H1 (cell line): ENCODE measurements around the gene DYRK1B. TPM values are rescaled to one million over a fixed set of nuclear protein-coding genes. Genes with fewer than 3 reads are reported as not detected.
"Not testable (repeated sequence)": the region's sequence is repeated elsewhere in the genome, so short reads cannot be mapped to it uniquely, and the experiment has no call there.

Experiments used
- CTCF ChIA-PET: fragments of 300-600 bp; sonication (Branson Sonifier 250); formaldehyde crosslinking; loops from one replicate; lab custom pipeline; 2021; ENCODE audit not compliant: partially characterized antibody; lab: Charles Lee
- POLR2A ChIA-PET: fragments of 300-600 bp; sonication (Branson Sonifier 250); formaldehyde crosslinking; loops from one replicate; lab custom pipeline; 2021; ENCODE audit warnings: inconsistent platforms; ENCODE audit not compliant: partially characterized antibody; lab: Charles Lee
- DNase-seq, 2 experiments: peaks; one replicate each; pipeline versions ENCODE4 v3.0.0 to v3.0.0-alpha.2; 2010 to 2022; ENCODE audit warnings: low spot score in 2 of 2, low read depth in 1 of 2, mixed read lengths in 1 of 2
- FAIRE-seq: peaks from 2 replicates; lab custom pipeline; 2011; peaks lifted over from hg19 to GRCh38; lab: Jason Lieb, UNC
- H2AFZ ChIP-seq: 2 replicates; pipeline ENCODE4 v1.8.1; 2012; ENCODE audit warnings: low read length, inconsistent platforms
- H2AK5ac ChIP-seq: 2 replicates; pipeline ENCODE4 v1.6.1; 2013; ENCODE audit warnings: low read depth, low read length
- H2BK120ac ChIP-seq: replicated peaks from 2 replicates; pipeline ENCODE3; 2013; ENCODE audit warnings: low read depth, low read length, inconsistent platforms
- H2BK12ac ChIP-seq: 2 replicates; pipeline ENCODE4 v1.6.1; 2013; ENCODE audit warnings: low read depth, low read length
- H2BK15ac ChIP-seq: 2 replicates; pipeline ENCODE4 v1.6.1; 2013; ENCODE audit warnings: low read length
- H2BK20ac ChIP-seq: 2 replicates; pipeline ENCODE4 v1.6.1; 2013; ENCODE audit warnings: low read length
- H2BK5ac ChIP-seq: 2 replicates; pipeline ENCODE4 v1.6.1; 2013; ENCODE audit warnings: low read depth, low read length
- H3K14ac ChIP-seq: 2 replicates; pipeline ENCODE4 v1.6.1; 2013; ENCODE audit warnings: inconsistent platforms; ENCODE audit not compliant: insufficient read length
- H3K18ac ChIP-seq: 2 replicates; pipeline ENCODE4 v1.6.1; 2013; ENCODE audit warnings: low read length; ENCODE audit errors: extremely low read depth
- H3K23ac ChIP-seq: 2 replicates; pipeline ENCODE4 v1.6.1; 2013; ENCODE audit warnings: inconsistent platforms; ENCODE audit not compliant: insufficient read length
- H3K23me2 ChIP-seq: 2 replicates; pipeline ENCODE4 v1.6.1; 2013; ENCODE audit warnings: low read depth, low read length
- H3K27ac ChIP-seq: 2 replicates; pipeline ENCODE4 v1.6.1; 2011; ENCODE audit warnings: low read depth, low read length, inconsistent platforms
- H3K27me3 ChIP-seq, 4 experiments: replicated peaks in 1 of 4; 1 replicate in 1 of 4; 2 replicates in 3 of 4; pipeline versions ENCODE4 v1.6.1 to v1.8.1; 2011 to 2013; ENCODE audit warnings: low read length in 3 of 4, mild to moderate bottlenecking in 3 of 4, inconsistent platforms in 2 of 4, mixed read lengths in 2 of 4, moderate library complexity in 1 of 4; ENCODE audit not compliant: control insufficient read depth in 3 of 4, insufficient read depth in 3 of 4; ENCODE audit errors: extremely low read depth in 1 of 4
- H3K36me3 ChIP-seq, 4 experiments: 2 replicates each; pipeline versions ENCODE4 v1.6.1 to v1.8.1; 2011 to 2013; ENCODE audit warnings: mild to moderate bottlenecking in 4 of 4, low read length in 3 of 4, moderate library complexity in 2 of 4, control low read depth in 1 of 4, inconsistent platforms in 1 of 4; ENCODE audit not compliant: insufficient read depth in 4 of 4, control insufficient read depth in 2 of 4
- H3K4ac ChIP-seq: replicated peaks from 2 replicates; pipeline ENCODE3; 2013; ENCODE audit warnings: low read length, low read depth, mixed read lengths, inconsistent platforms; ENCODE audit not compliant: insufficient read length
- H3K4me1 ChIP-seq, 4 experiments: replicated peaks in 1 of 4; 1 replicate in 1 of 4; 2 replicates in 3 of 4; pipeline versions ENCODE4 v1.6.1 to v1.8.1; 2011 to 2013; ENCODE audit warnings: low read length in 3 of 4, inconsistent platforms in 2 of 4, mixed read lengths in 1 of 4; ENCODE audit not compliant: insufficient read depth in 4 of 4, control insufficient read depth in 3 of 4
- H3K4me2 ChIP-seq, 2 experiments: 2 replicates each; pipeline versions ENCODE4 v1.6.1 to v1.8.1; 2011 to 2013; ENCODE audit warnings: low read depth in 2 of 2, low read length in 2 of 2, control low read depth in 1 of 2, inconsistent platforms in 1 of 2, mild to moderate bottlenecking in 1 of 2; ENCODE audit not compliant: insufficient read depth in 1 of 2
- H3K4me3 ChIP-seq, 4 experiments: fragments of 200-600, 300-600 bp in 1 of 4; sonication (generic), shearing (Covaris generic), sonication (Bioruptor Twin) in 1 of 4; 2 replicates each; pipeline versions ENCODE4 v1.5.1 to v1.8.1; 2011 to 2016; ENCODE audit warnings: low read length in 4 of 4, low read depth in 3 of 4, control low read depth in 2 of 4, inconsistent platforms in 2 of 4, mild to moderate bottlenecking in 2 of 4, mixed read lengths in 1 of 4, moderate library complexity in 1 of 4; ENCODE audit not compliant: insufficient read depth in 2 of 4; ENCODE audit errors: extremely low read depth in 1 of 4
- H3K56ac ChIP-seq: replicated peaks from 2 replicates; pipeline ENCODE3; 2013; ENCODE audit warnings: low read depth, mild to moderate bottlenecking, mixed read lengths, low read length, inconsistent platforms; ENCODE audit not compliant: insufficient read length
- H3K79me1 ChIP-seq: 2 replicates; pipeline ENCODE4 v1.6.1; 2013; ENCODE audit warnings: low read depth, low read length, control low read depth
- H3K79me2 ChIP-seq, 2 experiments: 2 replicates each; pipeline versions ENCODE4 v1.6.1 to v1.8.1; 2012 to 2013; ENCODE audit warnings: low read length in 2 of 2, mild to moderate bottlenecking in 2 of 2, inconsistent platforms in 1 of 2; ENCODE audit not compliant: insufficient read depth in 2 of 2, control insufficient read depth in 1 of 2
- H3K9ac ChIP-seq, 4 experiments: replicated peaks in 1 of 4; 1 replicate in 1 of 4; 2 replicates in 3 of 4; pipeline versions ENCODE4 v1.6.1 to v1.8.1; 2011 to 2013; ENCODE audit warnings: low read depth in 3 of 4, low read length in 3 of 4, control low read depth in 2 of 4, mild to moderate bottlenecking in 2 of 4, moderate library complexity in 2 of 4, inconsistent platforms in 1 of 4; ENCODE audit errors: extremely low read depth in 1 of 4
- H3K9me3 ChIP-seq, 2 experiments: 2 replicates each; pipeline versions ENCODE4 v1.6.1 to v1.8.1; 2012 to 2013; ENCODE audit warnings: mild to moderate bottlenecking in 2 of 2, moderate library complexity in 2 of 2, control low read depth in 1 of 2, inconsistent platforms in 1 of 2, low read depth in 1 of 2, low read length in 1 of 2, mixed read lengths in 1 of 2; ENCODE audit not compliant: insufficient read depth in 2 of 2
- H4K20me1 ChIP-seq, 2 experiments: replicated peaks in 1 of 2; 2 replicates each; pipeline versions ENCODE3 to v1.8.1; 2011 to 2013; ENCODE audit warnings: inconsistent platforms in 2 of 2, low read length in 2 of 2, mild to moderate bottlenecking in 1 of 2; ENCODE audit not compliant: insufficient read depth in 2 of 2, control insufficient read depth in 1 of 2
- H4K5ac ChIP-seq: 2 replicates; pipeline ENCODE4 v1.6.1; 2013; ENCODE audit warnings: low read length, low read depth, mixed read lengths, inconsistent platforms; ENCODE audit not compliant: insufficient read length
- H4K8ac ChIP-seq: 2 replicates; pipeline ENCODE4 v1.8.0; 2013; ENCODE audit warnings: mild to moderate bottlenecking, moderate library complexity, low read length, inconsistent platforms; ENCODE audit not compliant: insufficient read depth; ENCODE audit errors: extremely low read depth
- H4K91ac ChIP-seq: replicated peaks from 2 replicates; pipeline ENCODE3; 2013; ENCODE audit warnings: low read length, mixed read lengths, inconsistent platforms; ENCODE audit not compliant: insufficient read length
- CBX5 ChIP-seq: fragments of 300-800, 300-1000 bp; sonication (generic); IDR thresholded peaks from 2 replicates; pipeline ENCODE4 v1.7.1; 2016; ENCODE audit warnings: antibody characterized with exemption, low read length, low read depth
- HDAC6 ChIP-seq: IDR thresholded peaks from one replicate; pipeline ENCODE4 v1.7.1; 2012; ENCODE audit warnings: low read depth, mild to moderate bottlenecking, inconsistent platforms, low read length, moderate library complexity
- WGBS, 2 experiments: shearing (Covaris generic) in 1 of 2; methylation state at CpG; one replicate each; pipeline versions ENCODE4 v1.1.6 to v1.1.7; 2013 to 2015; ENCODE audit warnings: low lambda C conversion rate in 2 of 2, mixed read lengths in 2 of 2, inconsistent platforms in 1 of 2, low coverage in 1 of 2, missing lambda C conversion rate in 1 of 2; ENCODE audit not compliant: insufficient replicate concordance in 2 of 2, insufficient coverage in 1 of 2, insufficient read length in 1 of 2; ENCODE audit errors: extremely low coverage in 1 of 2, missing lambda C conversion rate in 1 of 2; 5-methylcytosine and 5-hydroxymethylcytosine counted together
- polyA plus RNA-seq, 7 experiments: library from polyadenylated mRNA; depleted of rRNA in 3 of 7; stranded (reverse) in 5 of 7; unstranded in 2 of 7; fragments of >200 nt in 5 of 7; fragments of 200-250 nt in 2 of 7; gene quantifications; 1 replicate in 5 of 7; 2 replicates in 1 of 7; 4 replicates in 1 of 7; pipeline versions ENCODE4 v1.2.1 to v1.2.3, GENCODE V29; 2011 to 2013; ENCODE audit warnings: missing spikeins in 2 of 7, mixed read lengths in 2 of 7
- total RNA-seq: library from RNA; stranded (reverse); fragmentation: NEBNext Ultra II Directional; extraction: Animal tissue kit (Norgen Biotek cat#: 25700); gene quantifications from 2 replicates; pipeline ENCODE4 v1.2.1, GENCODE V29; 2021
- TF ChIP-seq, protein P1 (sequence below): IDR thresholded peaks from 2 replicates; pipeline ENCODE4 v1.6.1; 2011; ENCODE audit warnings: low read length, improper control_type of control experiment

The DYRK1B gene
- total and polyA plus RNA-seq, 2 of the 8 experiments (the other 6 are each of a cell fraction or from before 2014, with no cell fraction given): 6.9 to 14.8 TPM

DNA sequence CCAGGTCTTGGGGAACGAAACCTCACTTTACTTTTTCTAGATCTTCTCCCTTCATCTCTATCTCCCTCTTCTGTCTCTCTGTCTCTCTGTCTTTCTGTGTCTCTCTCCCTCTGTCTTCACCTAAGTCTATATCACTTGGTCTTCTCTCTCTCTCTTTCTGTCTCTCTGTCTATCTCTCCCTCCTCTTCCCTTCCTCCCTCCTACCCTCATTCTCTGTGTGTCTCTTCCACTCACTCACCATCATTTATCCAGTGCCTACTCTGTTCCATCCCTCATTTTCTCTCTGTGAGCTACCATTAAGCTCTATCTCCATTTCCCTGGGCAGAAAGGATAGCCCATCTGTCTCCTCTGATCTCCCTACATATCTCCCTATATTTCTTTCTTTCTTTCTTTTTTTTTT, 44.4 kb upstream of the DYRK1B start (continued):
- TF ChIP-seq HDAC6: no peak
- no peak for TF ChIP-seq CBX5
- TF ChIP-seq, protein P1, sequence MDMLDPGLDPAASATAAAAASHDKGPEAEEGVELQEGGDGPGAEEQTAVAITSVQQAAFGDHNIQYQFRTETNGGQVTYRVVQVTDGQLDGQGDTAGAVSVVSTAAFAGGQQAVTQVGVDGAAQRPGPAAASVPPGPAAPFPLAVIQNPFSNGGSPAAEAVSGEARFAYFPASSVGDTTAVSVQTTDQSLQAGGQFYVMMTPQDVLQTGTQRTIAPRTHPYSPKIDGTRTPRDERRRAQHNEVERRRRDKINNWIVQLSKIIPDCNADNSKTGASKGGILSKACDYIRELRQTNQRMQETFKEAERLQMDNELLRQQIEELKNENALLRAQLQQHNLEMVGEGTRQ: no peak

DNA sequence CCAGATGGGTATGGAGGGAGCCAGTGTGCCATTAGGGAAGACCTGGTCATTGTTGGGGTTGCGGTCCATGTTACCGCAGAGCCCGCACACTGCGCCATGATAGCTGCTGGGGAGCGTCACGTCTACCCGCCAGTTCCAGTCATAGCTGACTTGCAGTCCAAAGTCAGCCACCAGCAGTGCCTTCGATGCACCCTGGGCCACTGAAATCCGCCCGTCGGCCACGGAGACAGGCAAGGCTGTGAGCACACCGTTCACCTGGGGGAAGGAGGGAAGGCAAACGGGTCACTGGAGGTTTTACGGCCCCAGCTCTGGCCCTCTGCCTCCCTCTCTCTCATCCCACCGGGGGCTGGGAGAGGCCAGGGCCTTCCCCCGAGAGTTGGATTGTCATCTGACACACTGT, 44.0 kb upstream of the DYRK1B start:
- H4K20me1 ChIP-seq, H2AK5ac ChIP-seq, H2BK120ac ChIP-seq, H4K8ac ChIP-seq, H3K79me1 ChIP-seq, H4K91ac ChIP-seq, FAIRE-seq, H2BK5ac ChIP-seq, H3K9me3 ChIP-seq, H2BK20ac ChIP-seq, H3K18ac ChIP-seq, H3K27me3 ChIP-seq, H3K79me2 ChIP-seq, POLR2A ChIA-PET, H3K23me2 ChIP-seq, H3K4me2 ChIP-seq, H3K23ac ChIP-seq, H2BK15ac ChIP-seq, H3K27ac ChIP-seq, H2AFZ ChIP-seq, H3K4me3 ChIP-seq, H4K5ac ChIP-seq, H3K4me1 ChIP-seq, H3K4ac ChIP-seq, H3K14ac ChIP-seq, H3K56ac ChIP-seq, H3K9ac ChIP-seq, H3K36me3 ChIP-seq: not testable (repeated sequence)
- WGBS, 2 experiments: 91% methylated on average over 13 of the region's 17 CpGs; no CpG with 5 or more reads in 1 of the 2 experiments
- peak overlapping the region; percentile 95; the same call in 1 of the 2 replicates for H2BK12ac ChIP-seq
- CTCF ChIA-PET: interaction anchor here (1.2 to 1.5 kb wide), 2 partner anchors 14 to 85 kb away, joined by 3 to 4 read pairs; no protein-coding TSS in a partner anchor
- DNase-seq: peak in 1 of 2 experiments; percentile 57
